DOHH2 (cell line): ENCODE measurements around the gene RNF150.

ENCODE experiments used
- CTCF ChIP-seq: fragments of 200-600 bp; sonication (generic); IDR thresholded peaks from one replicate; pipeline ENCODE4 v1.5.1; 2014; ENCODE audit warnings: antibody characterized with exemption, mild to moderate bottlenecking, low read depth, low read length; ENCODE audit not compliant: poor library complexity, severe bottlenecking
- EZH2phosphoT487 ChIP-seq: fragments of 200-600 bp; sonication (generic); IDR thresholded peaks from 2 replicates; pipeline ENCODE4 v1.6.1; 2017; ENCODE audit warnings: borderline replicate concordance, mild to moderate bottlenecking, antibody characterized with exemption, low read length, moderate library complexity, mixed read lengths

- TF ChIP-seq CTCF, result no peak
- no peak for TF ChIP-seq EZH2phosphoT487
Measured at GRCh38 chr4:140955641-140956040, 177.6 kb downstream of the RNF150 start.
